ENCODE measurements around the gene UBQLN4.

Gene UBQLN4

DNA sequence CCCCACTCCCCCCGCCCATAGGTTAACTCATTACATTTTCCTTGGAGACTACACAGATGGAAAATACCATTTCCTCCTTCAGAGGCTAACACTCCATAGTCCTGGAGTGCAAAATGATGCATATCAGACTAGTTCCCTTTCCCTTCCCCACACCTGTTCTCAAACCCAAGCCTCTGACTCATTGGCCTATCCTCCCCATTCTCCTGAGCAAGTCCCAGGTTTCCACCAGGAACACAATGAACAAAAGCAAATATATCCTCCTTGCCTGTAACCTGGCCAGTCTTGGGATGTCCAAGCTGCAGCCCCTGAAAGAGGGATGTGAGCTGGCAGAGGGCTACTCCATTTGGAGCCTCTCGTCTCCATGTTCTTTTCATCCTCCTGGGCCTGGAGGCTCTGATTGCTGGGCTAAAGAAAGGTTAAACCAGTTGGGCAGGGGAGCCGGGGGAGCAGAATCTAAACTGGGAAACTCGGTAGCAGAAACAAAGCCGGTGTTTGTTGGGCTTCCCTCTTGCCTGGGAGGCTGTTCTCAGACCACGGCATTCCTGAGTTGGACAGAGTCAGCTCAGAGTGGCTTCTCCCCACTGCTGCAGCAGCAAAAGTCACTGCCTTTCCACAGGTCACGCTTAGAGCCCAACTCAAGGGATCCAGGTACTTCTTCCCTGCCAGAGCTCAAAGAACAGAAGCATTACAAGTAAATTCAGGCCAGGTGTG, 46.8 kb downstream of the UBQLN4 start:
- in situ Hi-C loops (cut with MboI; ENCODE audit: low sequenced_read_pairs, unreplicated experiment), result no loop called here
- TF ChIP-seq, protein P1, sequence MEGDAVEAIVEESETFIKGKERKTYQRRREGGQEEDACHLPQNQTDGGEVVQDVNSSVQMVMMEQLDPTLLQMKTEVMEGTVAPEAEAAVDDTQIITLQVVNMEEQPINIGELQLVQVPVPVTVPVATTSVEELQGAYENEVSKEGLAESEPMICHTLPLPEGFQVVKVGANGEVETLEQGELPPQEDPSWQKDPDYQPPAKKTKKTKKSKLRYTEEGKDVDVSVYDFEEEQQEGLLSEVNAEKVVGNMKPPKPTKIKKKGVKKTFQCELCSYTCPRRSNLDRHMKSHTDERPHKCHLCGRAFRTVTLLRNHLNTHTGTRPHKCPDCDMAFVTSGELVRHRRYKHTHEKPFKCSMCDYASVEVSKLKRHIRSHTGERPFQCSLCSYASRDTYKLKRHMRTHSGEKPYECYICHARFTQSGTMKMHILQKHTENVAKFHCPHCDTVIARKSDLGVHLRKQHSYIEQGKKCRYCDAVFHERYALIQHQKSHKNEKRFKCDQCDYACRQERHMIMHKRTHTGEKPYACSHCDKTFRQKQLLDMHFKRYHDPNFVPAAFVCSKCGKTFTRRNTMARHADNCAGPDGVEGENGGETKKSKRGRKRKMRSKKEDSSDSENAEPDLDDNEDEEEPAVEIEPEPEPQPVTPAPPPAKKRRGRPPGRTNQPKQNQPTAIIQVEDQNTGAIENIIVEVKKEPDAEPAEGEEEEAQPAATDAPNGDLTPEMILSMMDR (IDR thresholded peaks at IDR 0.05; ENCODE audit: borderline replicate concordance, control extremely low read depth, extremely low read depth, insufficient read depth, missing control alignments), result no peak
- DNase-seq (ENCODE audit: low spot score), result no peak

DNA sequence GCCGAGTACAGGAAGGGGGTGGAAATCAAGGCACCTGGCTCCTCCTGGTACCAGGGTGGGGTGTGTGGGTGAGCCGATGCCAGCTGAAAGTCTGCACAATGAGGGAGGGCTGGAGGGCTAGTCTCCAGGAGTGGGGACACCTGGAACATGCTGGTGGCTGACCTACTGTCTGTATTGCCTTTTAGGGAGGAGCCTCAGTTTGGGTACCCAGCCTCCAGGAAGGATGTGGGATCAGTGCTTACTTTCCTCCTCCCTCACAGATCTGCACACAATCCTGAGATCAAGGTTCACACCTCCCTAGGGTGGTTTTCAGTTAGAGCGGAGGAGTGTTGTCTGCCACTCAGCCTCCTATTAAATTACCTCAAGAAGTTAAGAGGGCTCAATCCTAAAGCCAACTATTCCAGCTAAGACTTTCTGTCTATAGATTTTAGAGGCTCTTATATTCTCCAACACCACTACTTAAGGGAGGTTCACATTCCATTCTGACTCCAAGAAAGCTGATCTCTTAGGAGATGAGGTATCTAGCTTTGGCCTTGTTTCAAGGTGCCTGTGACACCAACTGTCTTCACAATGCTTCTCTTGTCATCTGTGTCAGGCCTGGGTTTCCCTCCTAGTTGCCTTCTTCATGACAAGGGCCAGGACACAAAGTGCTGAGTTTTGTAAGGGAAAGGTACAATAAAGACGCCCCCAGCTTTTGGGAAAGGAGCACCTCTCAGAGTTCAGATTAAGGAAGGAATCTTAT, 48.6 kb downstream of the UBQLN4 start:
- no peak for DNase-seq (ENCODE audit: low spot score)
- in situ Hi-C loops (cut with MboI; ENCODE audit: low sequenced_read_pairs, unreplicated experiment), result no loop called here
- TF ChIP-seq, protein P1 (IDR thresholded peaks at IDR 0.05; ENCODE audit: borderline replicate concordance, control extremely low read depth, extremely low read depth, insufficient read depth, missing control alignments), result no peak

DNA sequence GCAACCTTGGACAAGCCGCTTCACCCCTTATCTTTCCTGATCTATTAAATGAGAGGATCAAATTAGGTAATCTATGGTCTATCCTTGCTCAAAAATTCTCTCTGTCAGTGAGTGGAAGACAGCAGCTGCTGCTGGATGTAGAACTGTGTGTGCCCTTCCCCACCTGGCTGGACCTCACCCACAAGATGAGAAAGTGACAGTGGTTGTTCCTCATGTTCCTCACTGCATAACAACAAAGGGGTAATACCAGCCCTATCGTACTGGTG, 49.7 kb downstream of the UBQLN4 start:
- no peak for DNase-seq (ENCODE audit: low spot score)
- in situ Hi-C loops (cut with MboI; ENCODE audit: low sequenced_read_pairs, unreplicated experiment), result no loop called here
- TF ChIP-seq, protein P1 (IDR thresholded peaks at IDR 0.05; ENCODE audit: borderline replicate concordance, control extremely low read depth, extremely low read depth, insufficient read depth, missing control alignments), result no peak

DNA sequence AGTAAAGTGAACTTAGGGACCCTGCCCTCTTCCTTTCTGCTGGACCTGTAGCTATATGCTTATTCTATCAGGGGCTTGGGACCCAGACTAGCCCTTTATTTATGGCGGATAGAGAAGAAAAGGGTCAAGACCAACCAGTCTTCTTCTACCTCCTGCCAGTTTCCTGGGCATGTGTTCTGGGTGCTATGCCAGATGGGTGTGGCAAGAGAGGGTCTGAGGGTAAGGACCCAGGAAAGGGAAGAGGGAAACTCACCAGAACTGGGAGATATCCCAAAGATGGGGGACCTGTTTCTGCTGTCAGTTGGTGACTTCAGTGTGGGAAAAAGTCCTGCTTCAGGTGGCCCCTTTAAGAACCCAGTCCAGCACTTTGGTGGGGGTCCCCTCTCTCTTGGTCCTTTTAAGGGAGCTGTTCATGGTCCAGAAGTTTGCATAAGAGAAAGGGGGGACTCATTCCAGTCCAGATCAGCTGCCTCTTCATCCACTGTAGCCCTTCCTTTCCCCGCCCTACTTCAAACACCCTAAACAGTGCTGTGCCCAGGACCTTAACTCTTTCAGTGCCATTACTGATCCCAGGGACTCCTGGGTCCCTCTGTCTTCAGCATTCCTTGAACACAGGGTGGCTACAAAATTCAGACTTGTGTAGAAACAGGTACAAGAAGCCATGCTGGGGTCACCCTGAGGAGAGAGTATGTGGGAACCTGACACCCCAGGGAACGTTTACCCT, 51.2 kb downstream of the UBQLN4 start:
- DNase-seq (ENCODE audit: low spot score), result no peak
- TF ChIP-seq, protein P1 (IDR thresholded peaks at IDR 0.05; ENCODE audit: borderline replicate concordance, control extremely low read depth, extremely low read depth, insufficient read depth, missing control alignments), result no peak
- in situ Hi-C loops (cut with MboI; ENCODE audit: low sequenced_read_pairs, unreplicated experiment), result no loop called here

DNA sequence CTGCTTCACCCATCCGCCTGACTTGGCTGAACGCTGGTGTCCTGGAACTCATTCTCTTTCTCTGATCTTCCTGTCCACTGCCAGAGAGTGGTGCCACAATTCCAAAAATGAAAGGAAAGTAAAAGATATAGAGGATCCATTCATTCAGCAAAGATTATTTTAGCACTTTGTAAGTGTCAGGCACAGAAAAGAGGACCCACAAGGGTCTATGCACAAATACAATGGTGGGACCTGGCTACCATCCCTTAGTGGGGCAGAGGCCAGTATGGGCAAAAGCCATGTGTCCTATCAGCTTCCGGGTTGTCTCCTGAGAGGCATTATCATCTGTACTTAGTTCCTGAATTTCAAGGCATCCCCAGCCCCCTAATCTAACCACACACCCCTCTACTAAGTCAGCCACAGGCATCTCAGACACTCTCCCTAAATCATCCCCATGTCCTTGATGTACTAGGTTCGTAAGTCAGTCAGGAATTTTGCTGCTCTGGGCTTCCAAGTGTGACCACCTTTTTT, 51.9 kb downstream of the UBQLN4 start:
- in situ Hi-C loops (cut with MboI; ENCODE audit: low sequenced_read_pairs, unreplicated experiment), result no loop called here
- DNase-seq (ENCODE audit: low spot score), result no peak
- TF ChIP-seq, protein P1 (IDR thresholded peaks at IDR 0.05; ENCODE audit: borderline replicate concordance, control extremely low read depth, extremely low read depth, insufficient read depth, missing control alignments), result no peak

DNA sequence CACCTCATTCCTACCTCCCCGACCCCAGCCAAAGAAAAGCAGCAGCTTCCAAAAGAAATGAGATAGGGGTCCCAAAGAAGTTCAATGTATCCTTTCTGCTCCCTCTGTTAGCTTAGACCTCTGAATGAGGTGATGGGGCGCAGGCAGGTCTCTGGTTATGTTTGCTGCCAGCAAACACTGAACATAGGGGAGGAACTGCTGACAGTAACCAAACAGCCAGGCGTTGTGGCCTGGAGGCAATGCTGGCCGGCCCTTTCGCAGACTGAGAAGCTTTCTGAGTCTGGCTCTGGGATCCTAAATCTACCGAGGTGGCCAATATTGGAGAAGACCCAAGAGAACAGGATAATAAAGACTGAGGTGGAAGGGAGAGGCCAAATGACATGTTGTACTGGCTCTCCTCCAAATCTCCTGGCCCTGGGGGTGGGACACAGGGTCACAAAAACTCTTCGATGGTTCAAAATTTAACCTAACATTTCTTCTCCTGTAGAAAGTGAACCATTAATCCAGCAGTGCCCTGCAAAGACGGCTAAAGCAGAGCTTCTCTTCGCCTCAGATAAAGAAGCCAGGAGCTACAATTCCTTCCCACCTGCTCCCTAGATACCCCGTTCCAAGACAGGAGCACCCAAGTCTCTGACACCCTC, 52.5 kb downstream of the UBQLN4 start:
- TF ChIP-seq, protein P1 (IDR thresholded peaks at IDR 0.05; ENCODE audit: borderline replicate concordance, control extremely low read depth, extremely low read depth, insufficient read depth, missing control alignments), result no peak
- in situ Hi-C loops (cut with MboI; ENCODE audit: low sequenced_read_pairs, unreplicated experiment), result no loop called here
- DNase-seq (ENCODE audit: low spot score), result no peak
